Muscle of leg (tissue), 11 donors: ENCODE data around the gene ATRNL1. TPM values are rescaled to one million over a fixed set of nuclear protein-coding genes. Genes with fewer than 3 reads are reported as not detected.

Experiments
- DNase-seq: peaks from one replicate; pipeline ENCODE4 v3.0.0; 2013
- H3K27ac ChIP-seq: one replicate; pipeline ENCODE4 v1.5.1; 2013; ENCODE audit warnings: mild to moderate bottlenecking, low read length, control low read depth
- H3K27me3 ChIP-seq: one replicate; pipeline ENCODE4 v1.6.1; 2013; ENCODE audit warnings: low read length; ENCODE audit not compliant: control insufficient read depth, insufficient read depth
- H3K36me3 ChIP-seq: one replicate; pipeline ENCODE4 v1.6.1; 2013; ENCODE audit warnings: low read length; ENCODE audit not compliant: control insufficient read depth, insufficient read depth
- H3K4me1 ChIP-seq: one replicate; pipeline ENCODE4 v1.6.1; 2013; ENCODE audit warnings: low read length; ENCODE audit not compliant: control insufficient read depth, insufficient read depth
- H3K4me3 ChIP-seq: one replicate; pipeline ENCODE4 v1.5.1; 2013; ENCODE audit warnings: low read length, control low read depth
- H3K9me3 ChIP-seq: replicated peaks from 2 replicates; pipeline ENCODE4 v1.6.1; 2013; ENCODE audit warnings: low read depth, low read length; ENCODE audit not compliant: control insufficient read depth
- WGBS: methylation state at CpG from one replicate; pipeline ENCODE4 v1.1.5; 2013; ENCODE audit warnings: missing lambda C conversion rate; ENCODE audit not compliant: insufficient coverage; 5-methylcytosine and 5-hydroxymethylcytosine counted together
- polyA plus RNA-seq, 8 donors: library from polyadenylated mRNA; unstranded; fragments of 120-200 nt; gene quantifications; one replicate each; pipeline versions ENCODE4 v1.2.1 to v1.2.3, GENCODE V29; 2013; ENCODE audit warnings: inconsistent platforms in 1 of 8, low replicate concordance in 1 of 8; ENCODE audit not compliant: insufficient read length in 8 of 8, insufficient read depth in 1 of 8
- total RNA-seq: library from RNA; stranded (reverse); fragments of 120-200 nt; gene quantifications from one replicate; pipeline ENCODE4 v1.2.4, GENCODE V29; 2013

Gene ATRNL1
- total and polyA plus RNA-seq, 9 donors, result 0.42 to 7.1 (median 0.92) TPM

GRCh38 chr10:115932099-115932498 is 838.9 kb downstream of the ATRNL1 start:
- H3K4me1 ChIP-seq, result peaks cover 6% of the 10 kb centered on the region
- H3K27ac ChIP-seq, result no peak overlapping the region
- no peak overlapping the region for H3K4me3 ChIP-seq
- no peaks in the 10 kb centered on the region for H3K9me3 ChIP-seq
- no peaks in the 10 kb centered on the region for H3K27me3 ChIP-seq
- WGBS, result no CpG with 5 or more reads among the region's 2 CpGs
- DNase-seq, result no peak
- no peaks in the 10 kb centered on the region for H3K36me3 ChIP-seq

GRCh38 chr10:115933098-115933497 is 839.9 kb downstream of the ATRNL1 start:
- H3K27me3 ChIP-seq, result no peaks in the 10 kb centered on the region
- DNase-seq, result no peak
- H3K9me3 ChIP-seq, result no peaks in the 10 kb centered on the region
- H3K4me1 ChIP-seq, result peaks cover 6% of the 10 kb centered on the region
- no peak overlapping the region for H3K27ac ChIP-seq
- H3K4me3 ChIP-seq, result no peak overlapping the region
- no peaks in the 10 kb centered on the region for H3K36me3 ChIP-seq
- WGBS, result 100% methylated on average over 2 of the region's 2 CpGs

- no peak for DNase-seq
- peaks cover 6% of the 10 kb centered on the region for H3K4me1 ChIP-seq
- H3K36me3 ChIP-seq, result no peaks in the 10 kb centered on the region
- no CpG with 5 or more reads among the region's 2 CpGs for WGBS
- no peaks in the 10 kb centered on the region for H3K9me3 ChIP-seq
- no peak overlapping the region for H3K4me3 ChIP-seq
- H3K27me3 ChIP-seq, result no peaks in the 10 kb centered on the region
- H3K27ac ChIP-seq, result no peak overlapping the region
Measured at GRCh38 chr10:115935731-115936130, 842.6 kb downstream of the ATRNL1 start.

GRCh38 chr10:115936926-115937767 is 844.0 kb downstream of the ATRNL1 start:
- WGBS, result no CpG with 5 or more reads among the region's 9 CpGs
- Histone ChIP-seq H3K36me3 (no peaks in the 10 kb centered on the region), H3K27ac (no peak overlapping the region), H3K27me3 (no peaks in the 10 kb centered on the region), H3K4me3 (no peak overlapping the region), H3K4me1 (peaks cover 5% of the 10 kb centered on the region), H3K9me3 (no peaks in the 10 kb centered on the region)
- DNase-seq, result peak; percentile 51

- H3K27me3 ChIP-seq, result no peaks in the 10 kb centered on the region
- no peaks in the 10 kb centered on the region for H3K36me3 ChIP-seq
- WGBS, result no CpG with 5 or more reads among the region's 3 CpGs
- peaks cover 7% of the 10 kb centered on the region for H3K4me1 ChIP-seq
- H3K9me3 ChIP-seq, result no peaks in the 10 kb centered on the region
- peak; percentile 31 for DNase-seq
- H3K4me3 ChIP-seq, result no peak overlapping the region
- H3K27ac ChIP-seq, result no peak overlapping the region
Measured at GRCh38 chr10:115937768-115938056, 844.5 kb downstream of the ATRNL1 start.

GRCh38 chr10:115939101-115939854 is 846.1 kb downstream of the ATRNL1 start:
- no peak overlapping the region for H3K4me3 ChIP-seq
- DNase-seq, result no peak
- no peaks in the 10 kb centered on the region for H3K9me3 ChIP-seq
- H3K27me3 ChIP-seq, result no peaks in the 10 kb centered on the region
- H3K4me1 ChIP-seq, result peaks cover 2% of the 10 kb centered on the region
- no peak overlapping the region for H3K27ac ChIP-seq
- WGBS, result 0% methylated on average over 1 of the region's 7 CpGs
- H3K36me3 ChIP-seq, result no peaks in the 10 kb centered on the region

GRCh38 chr10:115941361-115941771 is 848.2 kb downstream of the ATRNL1 start:
- DNase-seq, result peak; percentile 77
- H3K36me3 ChIP-seq, result no peaks in the 10 kb centered on the region

GRCh38 chr10:115942101-115942500 is 848.9 kb downstream of the ATRNL1 start:
- Histone ChIP-seq H3K4me3 (no peak overlapping the region), H3K27ac (no peak overlapping the region), H3K27me3 (no peaks in the 10 kb centered on the region), H3K36me3 (no peaks in the 10 kb centered on the region), H3K9me3 (no peaks in the 10 kb centered on the region), H3K4me1 (peaks cover 2% of the 10 kb centered on the region)
- 89% methylated on average over 4 of the region's 4 CpGs for WGBS
- no peak for DNase-seq

More at GRCh38 chr10:115941361-115941771, 848.2 kb downstream of the ATRNL1 start:
- no peaks in the 10 kb centered on the region for H3K9me3 ChIP-seq
- WGBS, result no CpG with 5 or more reads among the region's 3 CpGs
- no peaks in the 10 kb centered on the region for H3K27me3 ChIP-seq
- H3K4me1 ChIP-seq, result peaks cover 2% of the 10 kb centered on the region
- H3K27ac ChIP-seq, result no peak overlapping the region
- no peak overlapping the region for H3K4me3 ChIP-seq

- Histone ChIP-seq H3K4me3 (no peak overlapping the region), H3K27me3 (no peaks in the 10 kb centered on the region), H3K27ac (no peak overlapping the region), H3K4me1 (peaks cover 6% of the 10 kb centered on the region), H3K9me3 (no peaks in the 10 kb centered on the region), H3K36me3 (no peaks in the 10 kb centered on the region)
- no CpG with 5 or more reads among the region's 6 CpGs for WGBS
- no peak for DNase-seq
Measured at GRCh38 chr10:115944538-115944937, 851.4 kb downstream of the ATRNL1 start.

GRCh38 chr10:115945701-115946445 is 852.7 kb downstream of the ATRNL1 start:
- H3K27me3 ChIP-seq, result no peaks in the 10 kb centered on the region
- no peak overlapping the region for H3K4me3 ChIP-seq
- WGBS, result no CpG with 5 or more reads among the region's 3 CpGs
- peaks cover 6% of the 10 kb centered on the region for H3K4me1 ChIP-seq
- H3K27ac ChIP-seq, result no peak overlapping the region
- no peak for DNase-seq
- H3K9me3 ChIP-seq, result no peaks in the 10 kb centered on the region
- no peaks in the 10 kb centered on the region for H3K36me3 ChIP-seq
